HepG2 (cell line): ENCODE measurements around the gene FAF1. TPM values are rescaled to one million over a fixed set of nuclear protein-coding genes. Genes with fewer than 3 reads are reported as not detected.

Experiments
- ATAC-seq: fragments of 200-7000 bp; cut with Tn5 transposase; 3 replicates; pipeline ENCODE4 v1.9.1; 2020; ENCODE audit warnings: mild to moderate bottlenecking, moderate library complexity
- BruUV-seq: library from RNA; stranded (reverse); fragments of 400-500 nt; replicated peaks from 2 replicates; lab custom pipeline; 2021; lab: Mats Ljungman, UMichigan
- CTCF ChIA-PET: fragments of 300-600 bp; formaldehyde crosslinking; extraction: SDS; loops from one replicate; lab custom pipeline; 2021; ENCODE audit warnings: low total read pairs, inconsistent platforms, low intra/inter-chr PET ratio; lab: Yijun Ruan, JAX
- POLR2A ChIA-PET: fragments of 350-600 bp; sonication (Branson Sonifier 250); formaldehyde crosslinking; loops from one replicate; lab custom pipeline; 2020; ENCODE audit warnings: antibody characterized with exemption, inconsistent platforms; lab: Yijun Ruan, JAX
- DNase-seq: peaks from one replicate; pipeline ENCODE4 v3.0.0-alpha.2; 2015; ENCODE audit warnings: low spot score
- FAIRE-seq: peaks from 3 replicates; lab custom pipeline; 2011; peaks lifted over from hg19 to GRCh38; lab: Jason Lieb, UNC
- H2AFZ ChIP-seq: one replicate; pipeline ENCODE4 v1.6.1; 2011; ENCODE audit warnings: low read length, inconsistent platforms
- H3K27ac ChIP-seq: fragments of 300-600 bp; 3 replicates; pipeline ENCODE4 v1.8.0; 2011; ENCODE audit warnings: mixed run types, mild to moderate bottlenecking, mixed read lengths, low read length, inconsistent platforms; ENCODE audit not compliant: insufficient read depth; ENCODE audit errors: extremely low read length
- H3K27me3 ChIP-seq, 2 experiments: fragments of 200-600 bp in 1 of 2; 2 replicates in 1 of 2; 3 replicates in 1 of 2; pipeline versions ENCODE4 v1.6.0 to v1.8.0; 2011; ENCODE audit warnings: low read length in 2 of 2, mild to moderate bottlenecking in 2 of 2, moderate library complexity in 2 of 2, inconsistent platforms in 1 of 2; ENCODE audit not compliant: insufficient read depth in 2 of 2, control insufficient read depth in 1 of 2
- H3K36me3 ChIP-seq, 2 experiments: fragments of 200-600 bp in 1 of 2; replicated peaks in 1 of 2; 2 replicates in 1 of 2; 3 replicates in 1 of 2; pipeline versions ENCODE4 v1.5.1 to v1.8.0; 2011; ENCODE audit warnings: low read length in 2 of 2, inconsistent platforms in 1 of 2; ENCODE audit not compliant: insufficient read depth in 2 of 2, control insufficient read depth in 1 of 2
- H3K4me1 ChIP-seq: 2 replicates; pipeline ENCODE4 v1.5.1; 2012; ENCODE audit warnings: low read length, inconsistent platforms; ENCODE audit not compliant: insufficient read depth
- H3K4me2 ChIP-seq: 2 replicates; pipeline ENCODE4 v1.6.0; 2011; ENCODE audit warnings: low read depth, low read length, inconsistent platforms
- H3K4me3 ChIP-seq, 3 experiments: fragments of 200-600 bp in 1 of 3; sonication (generic), shearing (Covaris generic) in 1 of 3; replicated peaks in 1 of 3; 2 replicates each; pipeline ENCODE4 v1.5.1; 2011 to 2016; ENCODE audit warnings: low read length in 3 of 3, inconsistent platforms in 2 of 3, low read depth in 2 of 3, mild to moderate bottlenecking in 2 of 3, control low read depth in 1 of 3, mixed read lengths in 1 of 3; ENCODE audit not compliant: insufficient read depth in 1 of 3
- H3K79me2 ChIP-seq: one replicate; pipeline ENCODE4 v1.6.1; 2011; ENCODE audit warnings: low read length, inconsistent platforms; ENCODE audit not compliant: insufficient read depth
- H3K9ac ChIP-seq: 2 replicates; pipeline ENCODE4 v1.6.0; 2011; ENCODE audit warnings: mild to moderate bottlenecking, low read depth, low read length, inconsistent platforms; ENCODE audit not compliant: insufficient read depth
- H3K9me3 ChIP-seq: 2 replicates; pipeline ENCODE4 v1.5.1; 2012; ENCODE audit warnings: mild to moderate bottlenecking, low read length
- H4K20me1 ChIP-seq: 2 replicates; pipeline ENCODE4 v1.6.0; 2011; ENCODE audit warnings: inconsistent platforms, mild to moderate bottlenecking, low read length, moderate library complexity; ENCODE audit not compliant: insufficient read depth
- GATAD2A ChIP-seq: IDR thresholded peaks from 2 replicates; pipeline ENCODE4 v1.6.1; 2016
- ZNF816 ChIP-seq: sonication (generic); formaldehyde crosslinking; IDR thresholded peaks from 2 replicates; pipeline ENCODE4 v1.8.0; 2022; ENCODE audit warnings: missing genetic modification reagents, mild to moderate bottlenecking, borderline replicate concordance
- ZSCAN30 ChIP-seq: sonication (generic); formaldehyde crosslinking; IDR thresholded peaks from 2 replicates; pipeline ENCODE4 v1.5.0; 2020; ENCODE audit warnings: mild to moderate bottlenecking, missing genetic modification reagents
- ZZZ3 ChIP-seq: sonication (generic); formaldehyde crosslinking; IDR thresholded peaks from 2 replicates; pipeline ENCODE4 v1.4.0; 2020; ENCODE audit warnings: missing genetic modification reagents, mild to moderate bottlenecking, borderline replicate concordance
- WGBS: methylation state at CpG from one replicate; pipeline ENCODE4 v1.1.6; 2017; ENCODE audit warnings: low lambda C conversion rate; 5-methylcytosine and 5-hydroxymethylcytosine counted together
- in situ Hi-C: cut with HindIII; loops from 2 replicates; pipeline ENCODE4 v1.10.0; 2017; ENCODE audit warnings: low pct_unique_long_range_greater_than_20kb; ENCODE audit not compliant: extremely low pct_ligation_motif_present
- intact Hi-C: fragments of 100-400 bp; cut with micrococcal nuclease; formaldehyde crosslinking; loops from one replicate; pipeline ENCODE4 v1.10.0; 2022; ENCODE audit not compliant: unreplicated experiment
- polyA plus RNA-seq, 8 experiments: library from polyadenylated mRNA; depleted of rRNA in 3 of 8; stranded (reverse) in 7 of 8; unstranded in 1 of 8; fragments of >200 nt; fragmentation: Illumina TruSeq in 4 of 8; extraction: Trizol in 4 of 8; gene quantifications; 2 replicates each; pipeline versions ENCODE4 v1.2.1 to v1.2.3, GENCODE V29; 2011 to 2016; ENCODE audit warnings: low read depth in 4 of 8, missing spikeins in 1 of 8, mixed read lengths in 1 of 8; ENCODE audit not compliant: insufficient read depth in 1 of 8
- total RNA-seq, 5 experiments: library from RNA; depleted of rRNA; stranded (reverse); fragments of >200 nt; fragmentation: Illumina TruSeq; extraction: Trizol; gene quantifications; 2 replicates each; pipeline ENCODE4 v1.2.3, GENCODE V29; 2016; ENCODE audit warnings: low read depth in 1 of 5
- TF ChIP-seq, protein P1 (sequence below): sonication (generic); formaldehyde crosslinking; IDR thresholded peaks from 2 replicates; pipeline ENCODE4 v1.4.0; 2020; ENCODE audit warnings: mild to moderate bottlenecking, missing genetic modification reagents
- TF ChIP-seq, protein P2 (sequence below), 2 experiments: sonication (generic) in 1 of 2; formaldehyde crosslinking in 1 of 2; IDR thresholded peaks; 2 replicates each; pipeline versions ENCODE4 v1.5.1 to v1.6.1; 2011 to 2020; ENCODE audit warnings: borderline replicate concordance in 1 of 2, low read depth in 1 of 2, low read length in 1 of 2, mild to moderate bottlenecking in 1 of 2, missing genetic modification reagents in 1 of 2, moderate library complexity in 1 of 2
- TF ChIP-seq, protein P3 (sequence below): sonication (generic); formaldehyde crosslinking; IDR thresholded peaks from 2 replicates; pipeline ENCODE4 v1.5.0; 2020; ENCODE audit warnings: missing genetic modification reagents
- TF ChIP-seq, protein P4 (sequence below): sonication (generic); formaldehyde crosslinking; IDR thresholded peaks from 2 replicates; pipeline ENCODE4 v1.4.0; 2020; ENCODE audit warnings: missing genetic modification reagents, borderline replicate concordance
- TF ChIP-seq, protein P5 (sequence below): sonication (generic); formaldehyde crosslinking; conservative IDR thresholded peaks from 2 replicates; pipeline ENCODE4 v1.8.0; 2022; ENCODE audit warnings: low read depth, missing genetic modification reagents

FAF1 gene
- total and polyA plus RNA-seq, 2 of the 13 experiments (the other 11 are each of a cell fraction or from before 2014, with no cell fraction given): 19.4 to 63.3 TPM

DNA sequence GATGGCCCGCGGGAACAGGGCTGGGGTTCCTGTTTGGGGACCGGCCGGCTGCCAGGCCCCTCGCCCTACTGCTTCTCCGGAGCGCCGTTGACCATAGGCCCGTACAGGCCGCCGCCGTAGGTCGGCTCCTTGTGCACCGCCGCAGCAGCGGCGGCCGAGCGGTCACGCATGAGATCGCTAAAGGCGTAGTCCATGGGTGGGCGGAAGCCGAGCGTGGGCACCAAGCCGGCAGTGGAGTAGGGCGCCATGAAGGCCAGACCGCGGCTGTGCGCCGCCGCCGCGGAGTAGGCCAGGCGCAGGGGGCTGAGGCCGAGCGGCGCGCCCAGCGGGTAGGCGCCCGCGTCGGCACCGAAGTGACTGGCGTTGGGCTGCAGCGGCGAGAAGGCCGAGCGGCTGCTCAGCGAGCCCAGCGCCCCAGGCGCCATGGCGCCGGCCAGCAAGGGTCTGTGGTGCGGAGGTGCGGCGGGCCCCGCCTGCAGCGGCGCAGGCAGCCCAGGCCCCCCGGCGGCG, 541.4 kb downstream of the FAF1 start (continued):
- TF ChIP-seq, protein P1, sequence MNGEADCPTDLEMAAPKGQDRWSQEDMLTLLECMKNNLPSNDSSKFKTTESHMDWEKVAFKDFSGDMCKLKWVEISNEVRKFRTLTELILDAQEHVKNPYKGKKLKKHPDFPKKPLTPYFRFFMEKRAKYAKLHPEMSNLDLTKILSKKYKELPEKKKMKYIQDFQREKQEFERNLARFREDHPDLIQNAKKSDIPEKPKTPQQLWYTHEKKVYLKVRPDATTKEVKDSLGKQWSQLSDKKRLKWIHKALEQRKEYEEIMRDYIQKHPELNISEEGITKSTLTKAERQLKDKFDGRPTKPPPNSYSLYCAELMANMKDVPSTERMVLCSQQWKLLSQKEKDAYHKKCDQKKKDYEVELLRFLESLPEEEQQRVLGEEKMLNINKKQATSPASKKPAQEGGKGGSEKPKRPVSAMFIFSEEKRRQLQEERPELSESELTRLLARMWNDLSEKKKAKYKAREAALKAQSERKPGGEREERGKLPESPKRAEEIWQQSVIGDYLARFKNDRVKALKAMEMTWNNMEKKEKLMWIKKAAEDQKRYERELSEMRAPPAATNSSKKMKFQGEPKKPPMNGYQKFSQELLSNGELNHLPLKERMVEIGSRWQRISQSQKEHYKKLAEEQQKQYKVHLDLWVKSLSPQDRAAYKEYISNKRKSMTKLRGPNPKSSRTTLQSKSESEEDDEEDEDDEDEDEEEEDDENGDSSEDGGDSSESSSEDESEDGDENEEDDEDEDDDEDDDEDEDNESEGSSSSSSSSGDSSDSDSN (CRISPR knock-in tag): peak; percentile 42; the same call in 1 of the 2 replicates
- no peak for TF ChIP-seq ZSCAN30 (CRISPR knock-in tag)
- TF ChIP-seq, protein P2, sequence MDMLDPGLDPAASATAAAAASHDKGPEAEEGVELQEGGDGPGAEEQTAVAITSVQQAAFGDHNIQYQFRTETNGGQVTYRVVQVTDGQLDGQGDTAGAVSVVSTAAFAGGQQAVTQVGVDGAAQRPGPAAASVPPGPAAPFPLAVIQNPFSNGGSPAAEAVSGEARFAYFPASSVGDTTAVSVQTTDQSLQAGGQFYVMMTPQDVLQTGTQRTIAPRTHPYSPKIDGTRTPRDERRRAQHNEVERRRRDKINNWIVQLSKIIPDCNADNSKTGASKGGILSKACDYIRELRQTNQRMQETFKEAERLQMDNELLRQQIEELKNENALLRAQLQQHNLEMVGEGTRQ (IDR thresholded peaks at IDR 0.05; ENCODE audit: low read depth, low read length): no peak
- TF ChIP-seq, protein P2 (CRISPR knock-in tag; IDR thresholded peaks at IDR 0.05; ENCODE audit: borderline replicate concordance): no peak

DNA sequence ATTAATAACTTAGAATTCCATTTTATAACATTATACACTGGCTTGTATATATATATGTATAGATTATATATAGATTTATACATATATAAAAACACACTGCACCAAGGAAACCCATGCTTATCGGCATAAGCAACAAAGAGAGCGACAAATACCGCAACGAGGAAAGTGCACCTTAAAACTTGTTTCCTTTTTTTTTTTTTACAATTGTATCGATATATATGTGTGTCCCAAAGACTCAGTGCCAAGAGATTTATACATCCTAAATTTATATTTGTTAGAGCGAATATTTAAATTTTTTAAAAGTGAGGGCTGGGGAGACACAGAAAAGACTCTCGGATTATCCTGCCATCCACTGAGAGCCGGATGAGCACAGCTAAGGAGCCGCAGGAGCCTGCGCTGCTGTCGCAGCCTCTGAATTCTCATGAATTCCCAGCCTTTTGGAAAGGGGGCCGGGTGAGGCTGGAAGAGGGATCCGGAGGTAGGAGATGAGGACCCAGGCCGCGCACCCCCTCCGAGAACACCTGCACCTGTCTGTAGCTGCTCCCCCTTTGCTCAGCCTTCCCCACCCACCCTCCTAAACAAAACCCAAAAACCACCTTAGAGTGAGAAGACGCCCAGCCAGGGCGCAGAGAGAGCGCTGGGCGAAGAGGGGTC, 542.0 kb downstream of the FAF1 start:
- intact Hi-C loops (no loop called here), in situ Hi-C loops (no loop called here)
- H3K4me1 ChIP-seq: peaks cover 11% of the 10 kb centered on the region
- no peaks in the 10 kb centered on the region for H4K20me1 ChIP-seq
- no peaks in the 10 kb centered on the region for H3K36me3 ChIP-seq
- no peak overlapping the region for H2AFZ ChIP-seq
- 78% methylated on average over 18 of the region's 20 CpGs for WGBS
- peaks cover 14 to 80% of the 10 kb centered on the region in 2 experiments for H3K27me3 ChIP-seq
- H3K79me2 ChIP-seq: no peaks in the 10 kb centered on the region
- peak overlapping the region in 2 of 3 experiments; percentile 41 to 54; a peak in 1 of 6 replicates for H3K4me3 ChIP-seq
- CTCF ChIA-PET: no interaction called here
- peak overlapping the region; percentile 61 for H3K4me2 ChIP-seq
- POLR2A ChIA-PET: no interaction called here
- H3K9ac ChIP-seq: no peak overlapping the region
- no TSS peak for BruUV-seq
- no peaks in the 10 kb centered on the region for H3K9me3 ChIP-seq
- FAIRE-seq: no peak
- H3K27ac ChIP-seq: no peak overlapping the region
- no peak for ATAC-seq
- DNase-seq: no peak
- TF ChIP-seq, protein P3, sequence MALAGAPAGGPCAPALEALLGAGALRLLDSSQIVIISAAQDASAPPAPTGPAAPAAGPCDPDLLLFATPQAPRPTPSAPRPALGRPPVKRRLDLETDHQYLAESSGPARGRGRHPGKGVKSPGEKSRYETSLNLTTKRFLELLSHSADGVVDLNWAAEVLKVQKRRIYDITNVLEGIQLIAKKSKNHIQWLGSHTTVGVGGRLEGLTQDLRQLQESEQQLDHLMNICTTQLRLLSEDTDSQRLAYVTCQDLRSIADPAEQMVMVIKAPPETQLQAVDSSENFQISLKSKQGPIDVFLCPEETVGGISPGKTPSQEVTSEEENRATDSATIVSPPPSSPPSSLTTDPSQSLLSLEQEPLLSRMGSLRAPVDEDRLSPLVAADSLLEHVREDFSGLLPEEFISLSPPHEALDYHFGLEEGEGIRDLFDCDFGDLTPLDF (CRISPR knock-in tag): no peak
- no peak for TF ChIP-seq ZZZ3
- TF ChIP-seq, protein P4, sequence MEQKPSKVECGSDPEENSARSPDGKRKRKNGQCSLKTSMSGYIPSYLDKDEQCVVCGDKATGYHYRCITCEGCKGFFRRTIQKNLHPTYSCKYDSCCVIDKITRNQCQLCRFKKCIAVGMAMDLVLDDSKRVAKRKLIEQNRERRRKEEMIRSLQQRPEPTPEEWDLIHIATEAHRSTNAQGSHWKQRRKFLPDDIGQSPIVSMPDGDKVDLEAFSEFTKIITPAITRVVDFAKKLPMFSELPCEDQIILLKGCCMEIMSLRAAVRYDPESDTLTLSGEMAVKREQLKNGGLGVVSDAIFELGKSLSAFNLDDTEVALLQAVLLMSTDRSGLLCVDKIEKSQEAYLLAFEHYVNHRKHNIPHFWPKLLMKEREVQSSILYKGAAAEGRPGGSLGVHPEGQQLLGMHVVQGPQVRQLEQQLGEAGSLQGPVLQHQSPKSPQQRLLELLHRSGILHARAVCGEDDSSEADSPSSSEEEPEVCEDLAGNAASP (CRISPR knock-in tag): no peak
- TF ChIP-seq, protein P5, sequence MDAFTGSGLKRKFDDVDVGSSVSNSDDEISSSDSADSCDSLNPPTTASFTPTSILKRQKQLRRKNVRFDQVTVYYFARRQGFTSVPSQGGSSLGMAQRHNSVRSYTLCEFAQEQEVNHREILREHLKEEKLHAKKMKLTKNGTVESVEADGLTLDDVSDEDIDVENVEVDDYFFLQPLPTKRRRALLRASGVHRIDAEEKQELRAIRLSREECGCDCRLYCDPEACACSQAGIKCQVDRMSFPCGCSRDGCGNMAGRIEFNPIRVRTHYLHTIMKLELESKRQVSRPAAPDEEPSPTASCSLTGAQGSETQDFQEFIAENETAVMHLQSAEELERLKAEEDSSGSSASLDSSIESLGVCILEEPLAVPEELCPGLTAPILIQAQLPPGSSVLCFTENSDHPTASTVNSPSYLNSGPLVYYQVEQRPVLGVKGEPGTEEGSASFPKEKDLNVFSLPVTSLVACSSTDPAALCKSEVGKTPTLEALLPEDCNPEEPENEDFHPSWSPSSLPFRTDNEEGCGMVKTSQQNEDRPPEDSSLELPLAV (CRISPR knock-in tag): no peak
- no peak for TF ChIP-seq GATAD2A (CRISPR knock-in tag)
- no peak for TF ChIP-seq ZNF816 (CRISPR knock-in tag)
- TF ChIP-seq, all 625 proteins: peak for 0
